ENCODE measurements around the gene BANK1. TPM values are rescaled to one million over a fixed set of nuclear protein-coding genes. Genes with fewer than 3 reads are reported as not detected.

BANK1 gene
- total and polyA plus RNA-seq, 2 of the 8 experiments (the other 6 are each of a cell fraction or from before 2014, with no cell fraction given) = 0.59 to 0.93 TPM

- no peaks in the 10 kb centered on the region for H3K27me3 ChIP-seq (replicated peaks in 1 of 4; ENCODE audit: control insufficient read depth in 3 of 4, extremely low read depth in 1 of 4, insufficient read depth in 3 of 4, low read length in 3 of 4)
- no peak overlapping the region for H3K23ac ChIP-seq (ENCODE audit: insufficient read length)
- ChIA-PET POLR2A (ENCODE audit: partially characterized antibody) (no interaction called here), CTCF (ENCODE audit: partially characterized antibody) (interaction anchor here (1.0 kb wide), 1 partner anchor 9 kb away, joined by 4 read pairs; no protein-coding TSS in a partner anchor)
- no peak overlapping the region for H2BK20ac ChIP-seq (ENCODE audit: low read length)
- H3K4me1 ChIP-seq (replicated peaks in 1 of 4; ENCODE audit: control insufficient read depth in 3 of 4, insufficient read depth in 4 of 4, low read length in 3 of 4) = peaks cover 0 to 2% (median 0%) of the 10 kb centered on the region in 4 experiments; a peak in 3 of 7 replicates
- DNase-seq (ENCODE audit: low read depth in 1 of 2, low spot score in 2 of 2) (no peak), FAIRE-seq (no peak)
- H3K79me1 ChIP-seq (ENCODE audit: low read depth, low read length) = no peaks in the 10 kb centered on the region
- H3K4me2 ChIP-seq (ENCODE audit: insufficient read depth in 1 of 2, low read depth in 2 of 2, low read length in 2 of 2) = no peak overlapping the region
- H3K56ac ChIP-seq (replicated peaks; ENCODE audit: insufficient read length, low read depth, low read length) = no peak overlapping the region
- H2BK120ac ChIP-seq (replicated peaks; ENCODE audit: low read depth, low read length) = no peak overlapping the region
- H3K4ac ChIP-seq (replicated peaks; ENCODE audit: insufficient read length, low read depth, low read length) = no peak overlapping the region
- H3K36me3 ChIP-seq (ENCODE audit: control insufficient read depth in 2 of 4, insufficient read depth in 4 of 4, low read length in 3 of 4) = no peaks in the 10 kb centered on the region
- no peak overlapping the region for H3K27ac ChIP-seq (ENCODE audit: low read depth, low read length)
- H3K79me2 ChIP-seq (ENCODE audit: control insufficient read depth in 1 of 2, insufficient read depth in 2 of 2, low read length in 2 of 2) = no peaks in the 10 kb centered on the region
- H4K91ac ChIP-seq (replicated peaks; ENCODE audit: insufficient read length, low read length) = no peak overlapping the region
- 0 out of 2 replicates have a peak overlapping the region, but pooled peaks have one; percentile 73 for H2BK15ac ChIP-seq (ENCODE audit: low read length)
- no peak overlapping the region for H3K4me3 ChIP-seq (ENCODE audit: extremely low read depth in 1 of 4, insufficient read depth in 2 of 4, low read depth in 3 of 4, low read length in 4 of 4)
- H3K23me2 ChIP-seq (ENCODE audit: low read depth, low read length) = no peaks in the 10 kb centered on the region; the same call in 1 of the 2 replicates
- H4K20me1 ChIP-seq (replicated peaks in 1 of 2; ENCODE audit: control insufficient read depth in 1 of 2, insufficient read depth in 2 of 2, low read length in 2 of 2) = no peaks in the 10 kb centered on the region
- H3K14ac ChIP-seq (ENCODE audit: insufficient read length) = no peak overlapping the region
- no peak overlapping the region for H3K18ac ChIP-seq (ENCODE audit: extremely low read depth, low read length)
- no peak overlapping the region for H4K5ac ChIP-seq (ENCODE audit: insufficient read length, low read depth, low read length)
- H2BK5ac ChIP-seq (ENCODE audit: low read depth, low read length) = 0 out of 2 replicates have a peak overlapping the region, but pooled peaks have one; percentile 18
- H2BK12ac ChIP-seq (ENCODE audit: low read depth, low read length) = peak overlapping the region; percentile 76
- peak overlapping the region; percentile 82; the same call in 1 of the 2 replicates for H2AK5ac ChIP-seq (ENCODE audit: low read depth, low read length)
- no peak overlapping the region for H4K8ac ChIP-seq (ENCODE audit: extremely low read depth, insufficient read depth, low read length)
- no peak overlapping the region for H2AFZ ChIP-seq (ENCODE audit: low read length)
- no peaks in the 10 kb centered on the region for H3K9me3 ChIP-seq (ENCODE audit: insufficient read depth in 2 of 2, low read depth in 1 of 2, low read length in 1 of 2)
- H3K9ac ChIP-seq (replicated peaks in 1 of 4; ENCODE audit: extremely low read depth in 1 of 4, low read depth in 3 of 4, low read length in 3 of 4) = 0 out of 7 replicates have a peak overlapping the region, but pooled peaks of 1 of the 4 experiments have one; percentile 4
- TF ChIP-seq CEBPB (IDR thresholded peaks at IDR 0.05; ENCODE audit: low read depth, low read length) (no peak), TEAD4 (IDR thresholded peaks at IDR 0.05; ENCODE audit: low read depth, low read length) (no peak), USF2 (IDR thresholded peaks at IDR 0.05; ENCODE audit: low read length) (no peak), BCL11A (IDR thresholded peaks at IDR 0.05; ENCODE audit: low read depth in 2 of 2, low read length in 2 of 2) (no peak), ATF3 (IDR thresholded peaks at IDR 0.05; ENCODE audit: insufficient read depth, low read depth, low read length) (no peak), CHD1 (IDR thresholded peaks at IDR 0.05; ENCODE audit: low read depth, low read length) (no peak), NRF1 (IDR thresholded peaks at IDR 0.05; ENCODE audit: low read depth, low read length) (no peak), RXRA (IDR thresholded peaks at IDR 0.05; ENCODE audit: insufficient read depth, low read depth, low read length) (no peak), HDAC6 (IDR thresholded peaks at IDR 0.05; ENCODE audit: low read depth, low read length) (no peak), RFX5 (IDR thresholded peaks at IDR 0.05; ENCODE audit: borderline replicate concordance, low read depth, low read length) (no peak), BRCA1 (IDR thresholded peaks at IDR 0.05; ENCODE audit: low read depth, low read length) (no peak), POLR2A (IDR thresholded peaks at IDR 0.05; ENCODE audit: control extremely low read depth in 1 of 2, low read depth in 2 of 2, low read length in 2 of 2) (no peak), KDM4A (IDR thresholded peaks at IDR 0.05; ENCODE audit: low read depth, low read length, severe bottlenecking) (no peak), RAD21 (IDR thresholded peaks at IDR 0.05 in 1 of 2, conservative IDR thresholded peaks at IDR 0.05 in 1 of 2; ENCODE audit: low read depth in 2 of 2, low read length in 2 of 2) (no peak)
Measured at GRCh38 chr4:101942891-101943290, 152.4 kb downstream of the BANK1 start.
